ENCODE data around the gene XRCC4.

Gene XRCC4

GRCh38 chr5:83357621-83358231, 280.4 kb downstream of the XRCC4 start:
- DNase-seq = no peak

DNA sequence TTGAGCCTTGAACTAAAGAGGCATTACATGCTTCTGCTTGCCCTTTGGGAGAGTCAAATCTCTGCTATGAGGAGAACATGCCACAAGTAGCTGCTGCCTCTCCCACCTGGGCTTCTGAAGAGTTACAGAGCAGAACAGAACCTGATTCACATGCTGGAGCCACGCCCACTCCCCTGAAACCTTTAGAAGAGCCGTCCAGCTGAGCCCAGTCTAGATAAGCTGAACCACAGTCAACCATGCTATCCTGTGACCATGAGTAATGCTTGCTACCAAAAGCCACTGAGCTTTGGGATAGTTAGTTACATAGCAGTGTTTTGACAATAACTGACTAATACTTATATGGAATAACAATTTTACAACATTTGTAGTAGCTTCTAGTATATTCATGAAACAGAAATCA, 283.2 kb downstream of the XRCC4 start:
- no peak for DNase-seq

DNA sequence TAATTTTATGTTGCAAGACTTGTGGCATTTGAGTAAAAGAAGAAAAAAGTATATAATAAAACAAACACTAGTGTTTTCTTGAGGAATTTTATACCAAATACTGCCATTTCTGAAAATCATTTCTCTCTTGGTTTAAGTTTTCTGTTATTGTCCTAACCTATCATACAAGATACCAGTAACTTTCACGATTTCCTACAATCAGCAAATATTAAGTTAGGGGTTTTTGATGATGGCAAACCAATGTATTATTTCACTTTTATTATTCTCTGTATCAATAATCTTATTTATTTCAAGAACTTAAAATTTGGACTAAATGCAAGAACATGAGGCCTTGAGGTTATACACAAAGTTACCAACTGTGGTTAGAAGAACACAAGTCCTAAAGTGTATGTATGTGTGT, 285.2 kb downstream of the XRCC4 start:
- no peak for DNase-seq

DNA sequence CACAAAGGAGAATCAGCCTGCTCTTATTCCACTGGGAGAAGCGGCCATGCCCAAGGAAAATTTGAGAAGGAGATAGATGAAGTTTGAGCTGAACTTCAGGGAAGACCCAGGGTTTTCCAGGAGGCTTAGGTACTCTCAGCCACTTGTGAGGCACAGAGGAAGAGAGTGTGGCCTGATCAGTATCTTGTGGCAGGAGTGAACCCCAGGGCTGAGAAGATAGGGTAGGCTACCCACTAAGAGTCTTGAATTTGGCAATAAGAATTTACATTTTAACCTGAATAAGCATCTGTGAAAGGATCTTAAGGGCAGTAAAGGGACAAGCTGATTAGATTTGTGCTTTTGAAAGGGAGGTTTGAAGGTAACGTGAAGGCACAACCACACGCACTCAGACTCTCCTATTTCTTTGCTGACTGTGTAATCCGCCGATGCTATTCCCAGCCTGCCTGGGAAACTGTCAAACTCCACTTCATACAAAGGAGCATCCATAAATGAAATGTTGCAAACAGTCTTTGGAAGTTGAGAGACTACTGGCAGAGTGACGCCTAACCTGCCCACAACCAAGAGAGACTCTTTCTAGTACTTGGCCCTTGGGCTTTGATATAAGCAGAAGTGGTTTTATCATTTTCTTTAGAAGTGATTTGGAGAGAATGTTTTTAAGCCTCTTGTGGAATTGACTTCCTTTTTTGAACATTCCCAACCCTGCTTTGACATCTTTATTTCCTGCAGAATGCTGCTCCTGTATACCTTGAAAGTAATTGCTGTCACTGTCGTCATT, 286.0 kb downstream of the XRCC4 start:
- DNase-seq = peak; percentile 29

- DNase-seq = no peak
Observed at GRCh38 chr5:83363886-83364275, 286.5 kb downstream of the XRCC4 start.

DNA sequence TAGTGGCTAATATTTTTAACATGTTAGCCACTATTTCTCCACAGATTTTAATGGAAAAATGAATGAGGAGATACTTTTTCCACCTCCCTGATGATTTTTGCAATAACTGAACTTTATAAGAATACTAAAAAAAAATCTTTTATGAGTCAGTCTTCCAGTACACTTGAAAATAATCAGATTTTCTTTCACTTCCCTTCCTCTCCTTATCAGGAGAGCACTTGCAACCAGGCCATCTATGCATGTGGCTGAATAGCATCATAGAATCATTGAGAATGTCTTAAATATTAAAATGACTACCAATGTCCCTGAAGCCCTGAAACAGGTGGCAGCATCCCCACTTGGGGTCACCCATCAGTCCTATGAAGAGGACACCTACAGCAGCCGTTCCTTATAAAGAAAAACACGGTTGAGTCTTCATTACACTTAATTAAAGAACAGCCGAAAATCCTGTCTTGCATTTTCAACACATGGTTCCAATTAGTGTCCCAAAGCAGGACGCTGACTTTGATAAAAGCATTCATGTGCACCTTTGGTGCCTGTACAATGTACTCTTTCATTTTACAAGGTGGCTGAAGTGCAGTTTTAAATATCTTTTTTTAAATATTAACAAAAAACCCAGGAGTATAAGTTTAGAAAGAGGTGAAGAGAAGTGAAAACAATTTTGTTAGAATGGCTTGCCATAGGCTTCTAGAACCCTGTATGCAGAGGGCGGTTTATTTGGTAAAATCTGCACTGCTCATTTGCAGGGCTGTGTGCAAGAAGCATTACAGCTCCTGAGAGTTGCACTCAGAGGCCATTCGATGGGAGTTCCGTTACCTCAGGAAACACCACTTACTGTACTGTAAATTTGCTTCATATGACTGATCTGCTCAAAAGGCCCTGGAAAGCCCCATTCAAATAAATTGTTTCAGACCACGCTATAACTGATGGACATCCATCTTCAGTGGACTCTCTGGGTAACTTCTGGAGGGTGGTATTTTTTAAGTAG, 287.3 kb downstream of the XRCC4 start:
- DNase-seq = peak; percentile 81

DNA sequence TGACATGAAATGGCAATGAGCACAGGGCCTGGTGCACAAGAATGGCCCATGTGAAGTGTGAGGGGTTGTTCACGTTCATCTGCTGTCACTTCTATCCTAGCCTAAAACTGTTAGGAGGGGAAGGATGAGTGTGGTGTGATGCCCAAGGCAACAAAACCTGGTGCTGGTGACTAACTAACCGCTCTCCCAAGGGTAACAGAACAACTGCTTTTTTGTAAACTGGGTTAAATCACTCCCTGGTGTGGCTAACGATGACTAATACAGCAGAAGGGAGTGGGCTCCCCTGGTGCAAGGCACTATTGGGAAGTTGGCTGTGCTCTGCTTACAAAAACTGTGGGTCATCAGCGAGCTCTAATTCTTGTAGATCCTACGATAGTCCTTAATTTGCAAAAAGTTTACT, 291.0 kb downstream of the XRCC4 start:
- peak; percentile 96 for DNase-seq

DNA sequence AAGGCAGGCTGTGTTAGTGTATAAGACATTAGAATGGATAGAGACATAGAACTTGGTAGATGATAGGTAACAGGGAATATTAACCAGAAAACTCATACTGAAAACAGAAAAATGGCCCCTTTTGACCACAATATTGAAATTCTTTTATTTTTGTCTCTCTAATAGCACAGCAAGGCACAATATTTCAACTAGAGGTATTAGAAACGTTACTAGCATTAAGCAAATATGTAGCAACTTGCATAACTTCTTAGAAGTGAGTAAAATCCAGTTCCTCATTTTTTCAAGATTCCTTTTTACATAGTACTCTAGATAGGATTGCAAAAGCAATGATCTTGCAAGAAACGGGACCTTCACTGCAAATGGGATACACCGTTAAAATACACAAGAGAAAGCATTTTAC, 291.5 kb downstream of the XRCC4 start:
- DNase-seq = peak; percentile 95

- DNase-seq = no peak
Observed at GRCh38 chr5:83370957-83371356, 293.6 kb downstream of the XRCC4 start.

DNA sequence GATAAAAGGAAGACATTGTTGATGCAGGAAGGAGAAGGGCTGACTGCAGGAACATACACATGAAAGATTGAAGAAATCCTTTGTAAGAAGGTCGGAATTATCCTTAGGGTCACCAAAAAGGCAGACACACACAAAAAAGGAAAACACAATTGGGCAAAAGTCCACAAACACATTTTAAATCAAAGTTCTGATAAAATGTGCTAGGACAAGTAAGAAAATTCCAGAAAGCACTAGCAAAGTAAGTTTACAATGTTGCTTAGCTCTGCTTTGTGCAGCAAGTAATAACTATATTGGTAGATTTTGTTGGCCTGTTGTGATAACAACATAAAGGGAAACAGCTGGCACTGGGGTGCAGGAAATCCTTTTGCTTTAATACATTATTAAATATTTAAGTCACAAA, 294.4 kb downstream of the XRCC4 start:
- DNase-seq = no peak

DNA sequence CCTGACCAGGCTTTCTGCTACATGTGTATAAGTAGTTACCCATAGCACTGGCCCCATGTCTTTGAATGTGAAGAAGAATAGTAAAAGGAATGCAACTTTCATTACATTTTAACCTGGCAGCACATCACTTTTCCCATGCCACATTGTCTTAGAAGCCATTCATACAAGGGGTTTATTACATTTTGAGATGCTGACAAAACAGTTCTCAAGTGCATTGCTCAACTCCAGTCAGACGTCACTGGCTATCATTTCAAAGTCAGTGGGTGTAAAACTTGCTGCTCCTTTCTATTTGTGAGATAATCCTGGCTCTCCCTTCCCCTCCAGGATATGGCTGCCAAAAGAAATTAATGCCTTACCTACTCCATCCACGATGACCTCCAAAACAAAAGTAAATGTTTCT, 297.2 kb downstream of the XRCC4 start:
- no peak for DNase-seq

GRCh38 chr5:83375049-83375745, 297.9 kb downstream of the XRCC4 start:
- no peak for DNase-seq

DNA sequence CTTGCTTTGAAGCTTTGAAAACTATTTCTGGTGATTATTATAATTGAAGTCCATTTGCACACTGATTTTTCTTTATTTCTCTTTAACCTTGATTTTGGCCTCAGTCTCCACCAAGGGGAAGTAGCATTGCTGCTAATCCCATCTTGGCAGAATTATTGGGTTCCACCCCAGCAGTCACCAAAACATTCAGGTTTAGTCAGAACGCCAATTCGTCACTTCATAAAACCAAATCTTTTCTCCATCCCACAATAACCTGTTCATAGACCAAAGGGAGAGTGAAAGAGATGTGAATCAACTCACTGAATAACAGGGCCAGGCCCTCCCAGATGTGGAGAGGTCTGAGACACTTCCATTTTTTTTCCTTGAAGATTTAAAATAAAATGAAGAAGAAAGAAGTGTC, 299.1 kb downstream of the XRCC4 start:
- no peak for DNase-seq

GRCh38 chr5:83377131-83377865, 300.0 kb downstream of the XRCC4 start:
- DNase-seq = peak; percentile 67

- no peak for DNase-seq
Observed at GRCh38 chr5:83378624-83379289, 301.4 kb downstream of the XRCC4 start.

DNA sequence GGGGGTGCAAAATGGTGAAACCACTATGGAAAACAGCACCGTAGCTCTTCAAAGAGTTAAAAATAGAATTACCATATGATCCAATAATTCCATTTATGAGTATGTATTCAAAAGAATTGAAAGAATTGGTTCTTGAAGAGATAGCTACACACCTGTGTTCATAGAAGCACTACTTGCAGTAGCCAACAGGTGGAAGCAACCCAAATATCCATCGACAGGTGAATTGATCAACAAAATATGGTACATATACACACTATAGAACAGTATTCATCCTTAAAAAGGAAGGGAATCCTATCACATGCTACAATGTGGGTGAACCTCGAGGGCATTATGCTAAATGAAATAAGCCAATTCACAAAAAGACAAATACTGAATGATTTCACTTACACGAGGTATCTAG, 308.5 kb downstream of the XRCC4 start:
- no peak for DNase-seq

- DNase-seq = no peak
Observed at GRCh38 chr5:83387041-83387440, 309.7 kb downstream of the XRCC4 start.

DNA sequence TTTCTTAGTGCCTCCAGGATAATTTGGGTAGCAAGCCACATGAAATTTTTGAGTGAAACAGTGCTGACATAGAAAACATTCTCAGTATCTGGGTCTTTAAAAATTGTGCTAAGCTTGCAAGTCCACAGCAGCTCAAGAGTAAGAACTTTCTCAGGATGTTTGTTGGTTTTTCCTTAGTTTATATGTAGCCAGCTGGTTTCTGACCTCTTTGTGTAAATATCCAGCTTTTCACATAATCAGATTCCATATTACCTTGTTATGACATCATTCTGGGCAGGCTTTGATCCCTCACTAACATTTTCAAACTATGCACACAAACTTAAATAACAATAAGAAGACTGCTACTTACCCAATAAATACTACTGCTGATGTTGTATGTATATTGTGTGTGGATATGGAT, 311.3 kb downstream of the XRCC4 start:
- DNase-seq = no peak

- DNase-seq = no peak
Observed at GRCh38 chr5:83392766-83393503, 315.6 kb downstream of the XRCC4 start.

DNA sequence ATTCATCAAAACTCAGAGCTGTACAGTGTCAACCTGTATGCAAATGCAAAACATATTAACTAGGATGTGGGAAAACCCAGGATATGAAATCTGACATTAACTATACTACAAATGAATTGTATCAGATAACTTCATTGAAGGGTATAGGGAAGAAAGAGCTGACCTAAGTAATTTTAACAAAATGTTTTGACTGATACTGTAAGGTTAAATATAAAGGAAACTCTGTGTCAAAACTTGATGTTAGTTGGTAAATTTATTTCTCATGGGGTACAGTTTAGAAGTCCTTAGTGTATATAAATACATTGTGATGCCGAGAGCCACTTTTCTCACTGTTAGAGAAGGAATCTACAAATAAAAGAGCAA, 316.1 kb downstream of the XRCC4 start:
- DNase-seq = no peak

GRCh38 chr5:83394190-83394589, 316.8 kb downstream of the XRCC4 start:
- no peak for DNase-seq
